ENCODE data around the gene GCLC.

GCLC gene

DNA sequence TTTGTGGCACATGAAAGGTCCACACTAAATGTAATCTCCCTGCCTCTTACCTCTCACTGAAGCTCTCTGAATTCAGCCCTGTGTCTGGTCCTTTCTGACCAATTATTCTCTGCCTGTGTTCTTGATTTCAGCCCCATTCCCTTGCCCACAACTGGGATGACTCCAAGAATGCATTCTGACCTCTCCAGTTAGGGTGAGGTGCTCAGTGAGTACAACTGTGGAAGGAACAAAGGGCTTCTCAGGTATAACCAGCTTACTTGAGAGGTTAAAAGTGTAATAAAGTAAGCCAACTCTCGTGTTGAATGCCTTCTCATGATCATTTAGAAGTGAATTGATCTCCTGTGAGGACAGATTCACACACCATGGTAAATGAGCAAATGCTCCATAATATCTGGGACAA is 88.1 kb downstream of the GCLC start:
- TF ChIP-seq, protein P1, sequence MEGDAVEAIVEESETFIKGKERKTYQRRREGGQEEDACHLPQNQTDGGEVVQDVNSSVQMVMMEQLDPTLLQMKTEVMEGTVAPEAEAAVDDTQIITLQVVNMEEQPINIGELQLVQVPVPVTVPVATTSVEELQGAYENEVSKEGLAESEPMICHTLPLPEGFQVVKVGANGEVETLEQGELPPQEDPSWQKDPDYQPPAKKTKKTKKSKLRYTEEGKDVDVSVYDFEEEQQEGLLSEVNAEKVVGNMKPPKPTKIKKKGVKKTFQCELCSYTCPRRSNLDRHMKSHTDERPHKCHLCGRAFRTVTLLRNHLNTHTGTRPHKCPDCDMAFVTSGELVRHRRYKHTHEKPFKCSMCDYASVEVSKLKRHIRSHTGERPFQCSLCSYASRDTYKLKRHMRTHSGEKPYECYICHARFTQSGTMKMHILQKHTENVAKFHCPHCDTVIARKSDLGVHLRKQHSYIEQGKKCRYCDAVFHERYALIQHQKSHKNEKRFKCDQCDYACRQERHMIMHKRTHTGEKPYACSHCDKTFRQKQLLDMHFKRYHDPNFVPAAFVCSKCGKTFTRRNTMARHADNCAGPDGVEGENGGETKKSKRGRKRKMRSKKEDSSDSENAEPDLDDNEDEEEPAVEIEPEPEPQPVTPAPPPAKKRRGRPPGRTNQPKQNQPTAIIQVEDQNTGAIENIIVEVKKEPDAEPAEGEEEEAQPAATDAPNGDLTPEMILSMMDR (IDR thresholded peaks at IDR 0.05; ENCODE audit: low read depth, low read length): no peak
- H3K4me3 ChIP-seq (ENCODE audit: low read depth, low read length): no peak overlapping the region

DNA sequence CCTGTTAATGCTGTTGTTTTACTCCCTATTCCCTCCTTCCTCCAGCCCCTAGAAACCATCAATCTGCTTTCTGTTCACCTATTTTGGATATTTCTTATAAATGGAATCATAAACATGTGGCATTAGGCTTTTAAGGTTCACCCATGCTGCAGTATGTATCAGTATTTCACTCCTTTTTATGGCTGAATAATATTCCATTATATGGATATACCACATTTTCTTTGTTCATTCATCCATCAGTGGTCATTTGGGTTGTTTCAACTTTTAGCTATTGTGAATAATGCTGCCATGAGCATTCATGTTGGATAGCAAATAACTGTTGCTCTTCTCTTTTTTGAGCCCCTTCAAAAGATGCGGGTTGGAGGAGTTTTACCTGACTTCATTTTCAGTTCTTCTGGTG is 89.2 kb downstream of the GCLC start:
- TF ChIP-seq, protein P1 (IDR thresholded peaks at IDR 0.05; ENCODE audit: low read depth, low read length): no peak
- no peak overlapping the region for H3K4me3 ChIP-seq (ENCODE audit: low read depth, low read length)

DNA sequence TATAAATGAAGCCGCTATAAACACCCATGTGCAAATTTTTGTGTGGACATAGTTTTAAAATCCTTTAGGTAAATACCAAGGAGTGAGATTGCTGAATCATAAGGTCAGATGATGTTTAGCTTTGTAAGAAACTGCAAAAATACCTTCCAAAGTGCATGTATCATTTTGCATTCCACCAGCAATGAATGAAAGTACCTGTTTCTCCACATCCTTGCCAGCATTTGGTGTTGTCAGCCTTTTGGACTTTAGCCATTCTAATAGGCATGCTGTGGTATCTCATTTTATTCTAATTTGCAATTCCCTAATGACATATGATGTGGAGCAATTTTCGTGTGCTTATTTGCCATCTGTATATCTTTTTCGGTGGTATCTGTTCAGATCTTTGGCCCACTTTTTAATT is 93.7 kb downstream of the GCLC start:
- TF ChIP-seq, protein P1 (IDR thresholded peaks at IDR 0.05; ENCODE audit: low read depth, low read length): no peak

DNA sequence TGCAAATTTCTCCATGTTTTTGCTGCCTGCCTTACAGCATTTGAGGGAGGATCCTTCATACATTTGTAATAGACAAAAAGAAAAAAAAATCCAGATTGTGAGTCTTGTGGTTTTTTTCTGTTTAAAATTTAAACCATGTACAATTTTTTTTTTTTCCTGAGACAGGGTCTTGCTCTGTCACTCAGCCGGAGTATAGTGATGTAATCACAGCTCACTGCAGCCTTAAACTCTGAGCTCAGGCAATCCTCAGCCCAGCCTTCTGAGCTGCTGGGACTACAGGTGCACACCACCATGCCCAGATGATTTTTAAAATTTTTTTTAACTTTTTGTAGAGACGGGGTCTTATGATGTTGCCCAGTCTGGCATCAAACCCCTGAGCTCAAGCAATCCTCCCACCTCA is 97.0 kb downstream of the GCLC start:
- H3K4me3 ChIP-seq (ENCODE audit: low read depth, low read length): no peak overlapping the region
- TF ChIP-seq, protein P1 (IDR thresholded peaks at IDR 0.05; ENCODE audit: low read depth, low read length): no peak

More for the DNA sequence above, 93.7 kb downstream of the GCLC start:
- no peak overlapping the region for H3K4me3 ChIP-seq (ENCODE audit: low read depth, low read length)
